Effector memory CD8-positive, alpha-beta T cell (primary cell): ENCODE results near the gene IL1RAPL1.

Experiments
- ATAC-seq: fragments of 150-1000 bp; cut with Tn5 transposase; replicated peaks from 2 replicates; pipeline ENCODE4 v1.10.0; 2021; ENCODE audit warnings: mild to moderate bottlenecking, moderate library complexity
- DNase-seq, 3 experiments: peaks; one replicate each; pipeline ENCODE4 v3.0.0; 2021
- H3K27ac Mint-ChIP-seq, 2 donors: one replicate each; pipeline ENCODE4 v1.8.0; 2022; ENCODE audit warnings: mild to moderate bottlenecking in 2 of 2, mixed read lengths in 2 of 2, moderate library complexity in 2 of 2
- H3K27me3 Mint-ChIP-seq, 2 donors: one replicate each; pipeline ENCODE4 v1.8.0; 2022; ENCODE audit warnings: mixed read lengths in 2 of 2
- H3K36me3 Mint-ChIP-seq: one replicate; pipeline ENCODE4 v1.8.0; 2022; ENCODE audit warnings: mild to moderate bottlenecking, moderate library complexity, mixed read lengths; ENCODE audit not compliant: insufficient read depth
- H3K4me1 Mint-ChIP-seq, 2 donors: one replicate each; pipeline ENCODE4 v1.8.0; 2022; ENCODE audit warnings: low read depth in 2 of 2, mixed read lengths in 2 of 2
- H3K4me3 Mint-ChIP-seq, 2 donors: one replicate each; pipeline ENCODE4 v1.8.0; 2022; ENCODE audit warnings: mild to moderate bottlenecking in 2 of 2, mixed read lengths in 2 of 2, moderate library complexity in 2 of 2
- H3K9me3 Mint-ChIP-seq, 2 donors: one replicate each; pipeline ENCODE4 v1.8.0; 2022; ENCODE audit warnings: mixed read lengths in 2 of 2

IL1RAPL1 gene

DNA sequence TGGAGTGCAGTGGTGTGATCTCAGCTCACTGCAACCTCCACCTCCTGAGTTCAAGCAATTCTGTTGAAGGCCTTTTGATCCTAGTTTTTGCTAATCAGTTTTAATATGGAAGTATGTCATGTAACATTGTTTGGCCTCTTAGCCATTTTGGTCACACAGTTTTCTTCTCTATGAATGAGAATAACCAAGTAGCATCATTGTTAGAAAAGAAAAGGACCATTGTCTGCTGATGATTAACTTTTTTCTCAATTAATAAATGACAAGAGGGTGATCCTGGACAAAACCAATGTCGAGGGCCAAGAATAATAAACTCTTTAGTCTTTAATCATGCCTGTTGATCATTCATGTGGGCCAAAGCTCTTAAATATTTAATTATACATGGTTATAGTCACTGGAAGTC lies 1338.8 kb downstream of the IL1RAPL1 start:
- no peak overlapping the region for H3K27ac Mint-ChIP-seq
- peaks cover 0 to 3% of the 10 kb centered on the region in 2 donors for H3K9me3 Mint-ChIP-seq
- DNase-seq (no peak), ATAC-seq (no peak)
- no peak overlapping the region for H3K4me3 Mint-ChIP-seq
- H3K4me1 Mint-ChIP-seq = no peaks in the 10 kb centered on the region
- no peaks in the 10 kb centered on the region for H3K36me3 Mint-ChIP-seq
- H3K27me3 Mint-ChIP-seq = no peaks in the 10 kb centered on the region

DNA sequence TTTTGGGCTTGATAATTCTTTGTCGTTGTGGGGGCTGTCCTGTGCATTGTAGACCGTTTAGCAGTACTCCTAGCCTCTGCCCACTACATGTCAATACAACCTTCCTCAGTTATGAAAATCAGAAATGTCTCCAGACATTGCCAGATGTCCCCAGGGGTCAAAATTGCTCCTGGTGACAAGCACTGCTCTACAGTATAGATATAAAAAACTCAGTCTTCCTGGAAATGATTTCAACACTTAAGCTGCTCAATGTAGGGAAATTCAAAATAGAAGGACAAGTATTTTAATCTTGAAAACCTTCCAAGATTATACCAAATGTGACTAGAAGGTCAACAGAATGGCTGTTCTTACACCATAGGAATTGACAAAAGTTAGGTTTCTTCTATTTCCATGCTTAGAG lies 1339.4 kb downstream of the IL1RAPL1 start:
- Mint-ChIP-seq H3K36me3 (no peaks in the 10 kb centered on the region), H3K4me1 (no peaks in the 10 kb centered on the region), H3K27me3 (no peaks in the 10 kb centered on the region), H3K27ac (no peak overlapping the region), H3K4me3 (no peak overlapping the region), H3K9me3 (peaks cover 0 to 3% of the 10 kb centered on the region in 2 donors)
- no peak for DNase-seq
- ATAC-seq = no peak

DNA sequence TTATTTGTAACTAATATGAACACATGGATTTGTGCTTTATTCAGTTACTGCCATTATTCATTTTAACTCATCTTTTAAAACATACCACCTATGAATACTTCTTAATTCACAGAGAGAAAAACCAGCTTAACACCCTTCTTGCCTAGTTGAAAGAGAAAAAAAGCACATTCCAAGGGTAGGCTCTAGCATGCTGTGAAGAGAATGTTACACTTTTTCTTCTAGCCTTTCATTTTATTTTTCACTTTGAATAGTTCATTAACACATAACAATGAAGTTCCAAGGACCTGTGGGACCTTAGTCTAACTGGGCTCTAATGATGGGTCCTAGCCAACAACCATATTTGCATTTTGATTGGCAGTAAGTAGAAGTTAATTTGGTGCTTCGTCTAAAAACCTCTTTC lies 1348.2 kb downstream of the IL1RAPL1 start:
- no peaks in the 10 kb centered on the region for H3K9me3 Mint-ChIP-seq
- no peaks in the 10 kb centered on the region for H3K4me1 Mint-ChIP-seq
- H3K36me3 Mint-ChIP-seq = no peaks in the 10 kb centered on the region
- H3K27ac Mint-ChIP-seq = no peak overlapping the region
- DNase-seq (no peak), ATAC-seq (no peak)
- no peaks in the 10 kb centered on the region for H3K27me3 Mint-ChIP-seq
- no peak overlapping the region for H3K4me3 Mint-ChIP-seq

DNA sequence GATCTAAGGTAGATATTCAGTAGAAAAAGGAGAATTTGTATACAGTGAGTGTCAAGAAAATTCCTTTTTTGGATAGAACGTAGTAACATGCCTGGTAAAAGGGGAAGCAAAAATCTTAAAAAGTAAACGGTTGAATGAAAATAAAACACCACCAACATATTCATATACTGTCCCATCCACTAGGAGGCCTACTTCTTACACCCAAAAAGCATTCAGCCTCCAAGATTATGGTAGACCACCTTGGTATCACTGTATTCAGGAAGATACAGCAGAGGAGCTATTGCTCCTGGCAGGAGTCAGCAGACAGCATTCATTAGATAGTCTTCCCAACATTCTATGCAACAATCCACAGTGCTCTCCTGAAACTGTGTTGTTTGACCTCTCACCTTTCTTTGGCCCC lies 1353.5 kb downstream of the IL1RAPL1 start:
- DNase-seq (no peak), ATAC-seq (no peak)
- Mint-ChIP-seq H3K4me3 (no peak overlapping the region), H3K36me3 (no peaks in the 10 kb centered on the region), H3K9me3 (peaks cover 0 to under 1% of the 10 kb centered on the region in 2 donors), H3K27me3 (no peaks in the 10 kb centered on the region), H3K27ac (no peak overlapping the region), H3K4me1 (no peaks in the 10 kb centered on the region)

DNA sequence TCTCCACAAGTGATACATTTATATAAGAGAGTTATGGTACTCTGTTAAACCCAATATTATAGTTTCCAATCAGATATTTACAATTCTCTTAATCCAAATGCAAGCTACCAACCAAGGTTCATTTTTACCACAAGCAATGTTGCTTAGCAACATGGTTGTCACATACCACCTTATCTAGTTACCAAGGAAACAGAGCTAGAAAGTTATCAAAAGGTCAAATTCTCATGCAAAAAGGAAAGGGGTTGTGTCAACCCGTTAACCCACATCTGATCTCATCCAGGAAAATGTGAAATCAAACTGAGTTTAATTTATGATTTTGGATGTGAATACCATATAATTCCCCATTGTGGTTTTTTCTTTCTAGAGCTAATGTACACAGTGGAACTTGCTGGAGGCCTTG lies 1354.0 kb downstream of the IL1RAPL1 start:
- H3K27ac Mint-ChIP-seq = no peak overlapping the region
- no peaks in the 10 kb centered on the region for H3K4me1 Mint-ChIP-seq
- H3K36me3 Mint-ChIP-seq = no peaks in the 10 kb centered on the region
- peaks cover 0 to 4% of the 10 kb centered on the region in 2 donors for H3K9me3 Mint-ChIP-seq
- no peak for ATAC-seq
- DNase-seq = no peak
- no peak overlapping the region for H3K4me3 Mint-ChIP-seq
- H3K27me3 Mint-ChIP-seq = no peaks in the 10 kb centered on the region

DNA sequence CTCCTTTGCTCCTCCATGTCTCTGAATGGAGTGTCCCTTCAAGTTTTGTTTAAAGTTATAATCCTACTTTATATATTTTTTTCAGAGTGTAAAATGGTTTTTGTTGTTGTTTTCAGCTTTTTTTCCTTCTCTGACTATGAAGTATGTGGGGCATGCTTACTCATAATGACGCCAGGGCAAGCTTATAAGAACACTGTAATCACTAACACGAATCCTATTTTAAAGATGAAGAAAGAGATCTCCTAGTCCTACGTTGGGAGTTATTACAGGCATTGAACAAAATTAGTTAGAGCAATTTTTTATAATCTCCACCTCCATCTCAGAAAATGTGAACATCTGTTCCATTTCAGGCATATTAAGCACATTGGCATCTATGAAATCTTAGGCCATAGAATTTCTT lies 1360.0 kb downstream of the IL1RAPL1 start:
- peaks cover 0 to 4% of the 10 kb centered on the region in 2 donors for H3K9me3 Mint-ChIP-seq
- no peaks in the 10 kb centered on the region for H3K27me3 Mint-ChIP-seq
- no peak for DNase-seq
- no peaks in the 10 kb centered on the region for H3K4me1 Mint-ChIP-seq
- H3K4me3 Mint-ChIP-seq = no peak overlapping the region
- no peaks in the 10 kb centered on the region for H3K36me3 Mint-ChIP-seq
- no peak for ATAC-seq
- no peak overlapping the region for H3K27ac Mint-ChIP-seq

DNA sequence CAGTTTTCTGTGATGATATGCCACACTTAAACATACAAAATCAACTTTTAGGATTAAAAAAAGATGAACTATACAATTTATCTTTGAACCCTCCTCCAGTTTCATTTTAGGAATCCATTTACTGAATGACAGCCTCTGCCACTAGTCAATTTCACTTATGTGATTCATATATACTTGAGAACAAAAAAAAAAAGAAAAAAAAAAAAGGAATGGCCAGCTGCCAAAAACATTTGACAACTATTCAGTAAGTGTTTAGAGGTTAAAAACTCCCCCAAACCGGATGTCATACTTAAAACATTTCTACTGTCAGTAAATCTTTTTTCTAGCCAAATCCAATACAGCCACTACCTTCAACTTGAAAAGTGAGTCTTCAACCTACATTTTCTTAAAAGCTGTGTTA lies 1361.4 kb downstream of the IL1RAPL1 start:
- Mint-ChIP-seq H3K9me3 (peaks cover 0 to 4% of the 10 kb centered on the region in 2 donors), H3K4me3 (no peak overlapping the region), H3K27ac (no peak overlapping the region), H3K36me3 (no peaks in the 10 kb centered on the region), H3K27me3 (no peaks in the 10 kb centered on the region), H3K4me1 (no peaks in the 10 kb centered on the region)
- DNase-seq = no peak
- no peak for ATAC-seq

DNA sequence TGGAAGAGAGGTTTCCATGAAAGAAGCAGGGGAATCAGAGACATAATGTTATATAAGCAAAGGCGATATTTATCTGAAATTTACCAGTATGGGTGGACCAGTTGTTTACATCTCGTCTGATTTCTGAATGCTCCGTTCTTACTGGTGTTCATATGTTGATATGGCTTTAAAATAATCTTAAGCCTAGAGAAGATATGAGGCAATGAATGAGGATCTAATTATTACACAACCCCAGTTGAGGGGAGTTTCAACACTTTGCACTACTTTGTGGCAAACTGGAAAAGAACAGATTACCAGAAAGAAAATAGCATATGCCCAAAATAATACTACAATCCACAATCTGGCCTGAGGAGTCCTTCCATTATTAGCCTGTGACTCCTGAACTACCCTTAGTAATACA lies 1364.8 kb downstream of the IL1RAPL1 start:
- ATAC-seq = no peak
- DNase-seq = no peak
- H3K27ac Mint-ChIP-seq = no peak overlapping the region

DNA sequence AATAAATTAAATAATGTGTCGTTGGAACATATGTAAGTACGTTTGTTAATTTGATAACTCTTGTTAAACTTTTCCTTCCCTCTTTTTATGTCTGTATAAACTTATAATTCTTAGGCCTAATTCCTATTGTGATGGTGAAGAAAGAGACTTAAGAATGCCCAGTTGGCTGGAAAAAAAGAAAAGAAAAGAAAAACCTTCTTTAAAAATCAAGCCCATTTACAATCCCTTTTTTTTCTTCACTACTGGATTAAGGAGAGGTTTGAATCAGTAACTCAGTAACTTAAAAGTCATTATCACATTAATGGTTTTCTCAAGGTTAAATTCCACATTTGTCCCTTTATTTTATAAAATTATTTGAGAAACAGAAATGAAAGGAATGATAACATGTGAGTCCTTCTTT lies 1374.8 kb downstream of the IL1RAPL1 start:
- ATAC-seq (no peak), DNase-seq (no peak)
- H3K27ac Mint-ChIP-seq = no peak overlapping the region
- no peaks in the 10 kb centered on the region for H3K36me3 Mint-ChIP-seq
- H3K4me3 Mint-ChIP-seq = no peak overlapping the region
- no peaks in the 10 kb centered on the region for H3K4me1 Mint-ChIP-seq
- H3K27me3 Mint-ChIP-seq = no peaks in the 10 kb centered on the region
- H3K9me3 Mint-ChIP-seq = no peaks in the 10 kb centered on the region

More for the DNA sequence above, 1364.8 kb downstream of the IL1RAPL1 start:
- H3K9me3 Mint-ChIP-seq = peaks cover 0 to 2% of the 10 kb centered on the region in 2 donors
- H3K4me3 Mint-ChIP-seq = no peak overlapping the region
- no peaks in the 10 kb centered on the region for H3K36me3 Mint-ChIP-seq
- H3K4me1 Mint-ChIP-seq = no peaks in the 10 kb centered on the region
- H3K27me3 Mint-ChIP-seq = no peaks in the 10 kb centered on the region

DNA sequence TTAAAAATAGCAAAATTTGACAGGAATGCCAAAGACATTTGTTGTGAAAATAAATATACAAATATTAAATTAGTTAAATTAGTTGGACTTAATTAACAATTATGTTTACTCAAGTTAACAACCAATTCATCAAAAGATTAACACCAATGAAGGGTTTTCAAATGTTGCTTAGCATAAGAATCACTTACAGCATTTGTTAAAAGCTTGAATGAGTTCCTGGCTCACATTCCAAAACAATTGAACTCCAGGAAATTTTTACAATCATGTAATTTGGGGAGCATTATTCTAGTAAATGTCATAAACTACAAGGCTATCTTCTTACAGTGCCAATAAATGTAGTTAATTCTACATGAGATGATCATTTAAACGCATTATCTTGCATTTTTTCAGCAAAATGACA lies 1378.4 kb downstream of the IL1RAPL1 start:
- Mint-ChIP-seq H3K4me1 (no peaks in the 10 kb centered on the region), H3K4me3 (no peak overlapping the region), H3K27me3 (no peaks in the 10 kb centered on the region), H3K27ac (no peak overlapping the region), H3K9me3 (no peaks in the 10 kb centered on the region), H3K36me3 (no peaks in the 10 kb centered on the region)
- no peak for DNase-seq
- ATAC-seq = no peak

DNA sequence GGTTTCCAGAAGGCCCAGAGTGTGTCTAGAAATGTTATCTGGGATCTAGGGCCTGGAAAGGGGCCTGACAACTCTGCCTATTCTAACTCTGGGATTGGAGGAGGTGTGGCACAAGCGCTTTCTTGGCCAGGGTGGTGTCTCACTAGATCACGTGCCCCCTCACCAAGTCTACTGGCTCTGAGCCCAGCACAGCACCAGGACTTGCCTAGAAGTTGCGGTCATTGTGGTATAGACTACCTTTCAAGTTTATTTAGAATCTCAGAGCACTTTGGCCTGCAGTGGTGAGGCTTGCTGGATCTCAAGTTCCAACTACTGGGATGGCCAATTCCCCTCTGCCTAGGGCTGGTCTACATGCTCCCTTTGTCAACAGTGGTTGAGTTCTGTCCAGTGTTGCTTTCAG lies 1404.8 kb downstream of the IL1RAPL1 start:
- DNase-seq = no peak
- Mint-ChIP-seq H3K9me3 (peaks cover 9 to 16% of the 10 kb centered on the region in 2 donors), H3K27me3 (no peaks in the 10 kb centered on the region), H3K4me1 (no peaks in the 10 kb centered on the region), H3K36me3 (no peaks in the 10 kb centered on the region), H3K4me3 (no peak overlapping the region), H3K27ac (no peak overlapping the region)
- no peak for ATAC-seq

DNA sequence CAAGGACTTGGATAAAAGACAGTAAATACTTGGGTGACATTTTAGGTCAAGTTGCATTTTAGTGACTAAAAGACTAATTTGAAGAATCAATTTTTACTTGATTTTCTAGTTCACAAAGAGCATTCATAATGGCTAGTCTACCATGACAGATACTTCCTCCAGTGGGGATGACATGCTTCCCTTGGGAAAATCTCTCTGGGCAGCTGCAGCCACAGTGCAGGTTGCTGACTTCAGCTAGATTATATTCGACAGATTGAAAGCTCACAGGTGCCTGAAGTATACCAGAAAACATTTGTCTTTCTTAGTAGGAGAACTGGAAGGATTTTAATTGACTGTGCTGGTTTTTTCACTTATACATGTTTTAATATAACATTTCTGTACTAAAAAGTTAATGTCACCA lies 1418.6 kb downstream of the IL1RAPL1 start:
- no peak overlapping the region for H3K4me3 Mint-ChIP-seq

More for the DNA sequence above, 1418.6 kb downstream of the IL1RAPL1 start:
- H3K36me3 Mint-ChIP-seq = no peaks in the 10 kb centered on the region
- no peaks in the 10 kb centered on the region for H3K27me3 Mint-ChIP-seq
- peaks cover 4 to 9% of the 10 kb centered on the region in 2 donors for H3K9me3 Mint-ChIP-seq
- ATAC-seq (no peak), DNase-seq (no peak)
- H3K27ac Mint-ChIP-seq = no peak overlapping the region
- no peaks in the 10 kb centered on the region for H3K4me1 Mint-ChIP-seq
